Measurements from ENCODE around the gene CYB5A. TPM values are rescaled to one million over a fixed set of nuclear protein-coding genes. Genes with fewer than 3 reads are reported as not detected.

Gene CYB5A
- total and polyA plus RNA-seq, 7 donors = 13.4 to 35.6 (median 27.0) TPM

DNA sequence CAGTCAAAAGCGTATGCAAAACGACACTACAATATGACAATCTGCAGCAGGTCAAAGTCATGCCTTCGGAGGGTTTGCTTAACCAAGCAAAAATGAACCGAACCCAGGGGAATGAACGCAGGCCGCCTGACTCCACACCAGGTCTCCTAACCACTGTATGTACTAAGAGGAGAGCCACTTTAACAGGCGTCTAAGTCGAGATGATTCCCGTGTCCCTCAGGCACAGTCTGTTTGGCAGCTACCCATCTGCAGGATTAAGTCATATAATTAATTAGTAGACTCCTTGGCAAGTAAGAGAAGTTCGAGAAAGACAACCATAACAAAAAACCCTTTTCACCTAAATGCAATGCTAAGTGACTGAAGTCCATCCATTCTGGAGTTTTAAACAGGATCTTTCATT, 15.2 kb downstream of the CYB5A start:
- no peak for ATAC-seq
- H3K4me1 ChIP-seq = peaks cover 12% of the 10 kb centered on the region

DNA sequence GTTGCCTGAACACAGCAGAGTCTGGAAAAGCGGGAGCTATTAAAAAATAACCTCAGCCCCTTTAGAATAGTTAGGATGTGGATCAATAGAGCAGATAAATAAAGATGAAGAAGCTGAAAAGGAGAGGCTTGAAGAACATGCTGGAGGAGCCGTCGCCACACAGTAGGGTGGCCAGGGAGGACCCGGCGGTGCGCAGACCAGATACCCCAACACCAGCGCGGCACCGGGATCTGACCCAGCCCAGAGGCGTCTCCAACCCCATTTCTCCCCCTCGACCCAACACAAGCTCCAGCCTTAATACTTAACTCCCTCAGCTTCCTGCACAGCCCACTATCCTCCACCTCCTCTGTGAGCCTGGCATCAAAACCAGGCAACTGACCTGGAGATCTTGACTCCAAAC, 16.0 kb downstream of the CYB5A start:
- Histone ChIP-seq H3K27me3 (ENCODE audit: insufficient read depth in 3 of 3, low read length in 2 of 3) (no peaks in the 10 kb centered on the region), H3K4me1 (peaks cover 5% of the 10 kb centered on the region), H3K9me3 (no peaks in the 10 kb centered on the region), H3K4me3 (no peak overlapping the region), H3K36me3 (ENCODE audit: insufficient read depth in 1 of 2, low read depth in 1 of 2) (no peaks in the 10 kb centered on the region), H3K27ac (no peak overlapping the region)
- intact Hi-C loops (cut with DNase I) = no loop called here
- WGBS, 3 donors = 87 to 96% (median 93%) methylated on average over 11 of the region's 11 CpGs
- no peak for ATAC-seq
- TF ChIP-seq, protein P1, sequence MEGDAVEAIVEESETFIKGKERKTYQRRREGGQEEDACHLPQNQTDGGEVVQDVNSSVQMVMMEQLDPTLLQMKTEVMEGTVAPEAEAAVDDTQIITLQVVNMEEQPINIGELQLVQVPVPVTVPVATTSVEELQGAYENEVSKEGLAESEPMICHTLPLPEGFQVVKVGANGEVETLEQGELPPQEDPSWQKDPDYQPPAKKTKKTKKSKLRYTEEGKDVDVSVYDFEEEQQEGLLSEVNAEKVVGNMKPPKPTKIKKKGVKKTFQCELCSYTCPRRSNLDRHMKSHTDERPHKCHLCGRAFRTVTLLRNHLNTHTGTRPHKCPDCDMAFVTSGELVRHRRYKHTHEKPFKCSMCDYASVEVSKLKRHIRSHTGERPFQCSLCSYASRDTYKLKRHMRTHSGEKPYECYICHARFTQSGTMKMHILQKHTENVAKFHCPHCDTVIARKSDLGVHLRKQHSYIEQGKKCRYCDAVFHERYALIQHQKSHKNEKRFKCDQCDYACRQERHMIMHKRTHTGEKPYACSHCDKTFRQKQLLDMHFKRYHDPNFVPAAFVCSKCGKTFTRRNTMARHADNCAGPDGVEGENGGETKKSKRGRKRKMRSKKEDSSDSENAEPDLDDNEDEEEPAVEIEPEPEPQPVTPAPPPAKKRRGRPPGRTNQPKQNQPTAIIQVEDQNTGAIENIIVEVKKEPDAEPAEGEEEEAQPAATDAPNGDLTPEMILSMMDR (IDR thresholded peaks at IDR 0.05) = no peak
- no peak for DNase-seq

More for the DNA sequence above, 15.2 kb downstream of the CYB5A start:
- Histone ChIP-seq H3K27me3 (ENCODE audit: insufficient read depth in 3 of 3, low read length in 2 of 3) (no peaks in the 10 kb centered on the region), H3K4me3 (no peak overlapping the region), H3K36me3 (ENCODE audit: insufficient read depth in 1 of 2, low read depth in 1 of 2) (no peaks in the 10 kb centered on the region), H3K9me3 (no peaks in the 10 kb centered on the region), H3K27ac (no peak overlapping the region)
- DNase-seq = no peak
- WGBS, 3 donors = 74 to 82% (median 76%) methylated on average over 10 of the region's 10 CpGs
- intact Hi-C loops (cut with DNase I) = no loop called here
- TF ChIP-seq, protein P1 (IDR thresholded peaks at IDR 0.05) = no peak

DNA sequence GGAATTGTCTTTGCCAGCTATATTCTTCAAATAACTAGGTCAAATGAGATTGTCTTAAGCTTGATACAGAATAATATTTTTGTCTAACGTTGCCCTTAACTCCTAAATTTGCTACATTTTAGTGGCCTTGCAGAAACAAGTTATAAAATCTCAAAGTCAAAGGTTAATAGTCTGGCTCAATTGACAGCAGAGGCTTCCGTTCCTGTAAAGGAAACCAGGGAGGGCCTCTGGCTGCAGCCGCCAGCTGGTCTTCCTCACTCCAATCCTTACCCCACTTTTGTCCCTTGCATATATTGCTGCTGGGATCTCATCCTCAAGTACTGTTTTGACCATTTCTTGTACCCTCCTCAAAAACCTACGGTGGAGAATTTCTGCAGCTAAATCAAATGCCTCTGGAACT, 17.1 kb downstream of the CYB5A start:
- ATAC-seq (no peak), DNase-seq (no peak)
- Histone ChIP-seq H3K4me3 (no peak overlapping the region), H3K27me3 (ENCODE audit: insufficient read depth in 3 of 3, low read length in 2 of 3) (no peaks in the 10 kb centered on the region), H3K4me1 (peaks cover 5% of the 10 kb centered on the region), H3K9me3 (no peaks in the 10 kb centered on the region), H3K36me3 (ENCODE audit: insufficient read depth in 1 of 2, low read depth in 1 of 2) (no peaks in the 10 kb centered on the region), H3K27ac (no peak overlapping the region)
- TF ChIP-seq, protein P1 (IDR thresholded peaks at IDR 0.05) = no peak
- WGBS, 3 donors = 62 to 68% (median 67%) methylated on average over 4 of the region's 4 CpGs
- intact Hi-C loops (cut with DNase I) = no loop called here

DNA sequence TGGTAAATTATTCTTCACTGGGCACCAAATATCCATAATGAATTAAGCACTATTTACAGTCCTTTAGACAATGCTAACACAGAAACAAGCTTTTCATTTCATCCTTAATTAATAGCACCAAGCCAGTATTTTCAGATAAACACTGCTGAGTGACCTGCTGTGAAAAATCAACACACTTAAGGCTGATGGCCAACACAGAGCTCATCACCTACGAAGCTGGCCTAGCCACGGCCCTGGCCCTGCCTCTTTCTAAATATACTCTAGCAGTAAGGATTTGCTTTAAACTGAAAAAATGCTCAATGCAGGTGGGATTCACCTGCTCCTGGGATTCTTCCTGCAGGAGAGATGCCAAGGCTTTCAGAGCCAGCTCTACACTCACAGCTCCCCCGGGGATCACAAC, 18.4 kb downstream of the CYB5A start:
- intact Hi-C loops (cut with DNase I) = no loop called here
- H3K9me3 ChIP-seq = no peaks in the 10 kb centered on the region
- DNase-seq = no peak
- ATAC-seq = no peak
- TF ChIP-seq, protein P1 (IDR thresholded peaks at IDR 0.05) = no peak
- peaks cover 4% of the 10 kb centered on the region for H3K4me1 ChIP-seq
- 67 to 76% (median 73%) methylated on average over 3 of the region's 3 CpGs for WGBS, 3 donors
- H3K27me3 ChIP-seq (ENCODE audit: insufficient read depth in 3 of 3, low read length in 2 of 3) = no peaks in the 10 kb centered on the region
- H3K27ac ChIP-seq = no peak overlapping the region
- no peak overlapping the region for H3K4me3 ChIP-seq
- no peaks in the 10 kb centered on the region for H3K36me3 ChIP-seq (ENCODE audit: insufficient read depth in 1 of 2, low read depth in 1 of 2)

DNA sequence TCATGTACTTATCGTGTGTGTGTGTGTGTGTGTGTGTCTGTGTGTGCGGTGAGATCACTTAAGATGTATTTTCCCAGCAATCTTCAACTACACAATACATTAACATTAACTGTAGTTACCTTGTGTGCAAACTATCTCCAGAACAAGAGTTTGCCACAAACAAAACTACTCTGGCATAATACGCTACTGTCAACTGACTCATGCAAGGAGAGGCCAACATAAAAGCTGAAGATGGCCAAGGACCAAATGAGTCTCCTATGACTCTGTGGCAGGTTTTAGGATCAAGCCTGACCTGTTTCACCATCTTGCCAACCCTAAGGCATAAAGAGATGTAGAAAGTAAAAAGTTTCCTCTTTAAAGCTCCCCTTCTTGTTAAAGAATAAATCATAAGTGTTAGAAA, 20.1 kb downstream of the CYB5A start:
- DNase-seq = no peak
- H3K27ac ChIP-seq = no peak overlapping the region
- H3K4me3 ChIP-seq = no peak overlapping the region
- no peaks in the 10 kb centered on the region for H3K4me1 ChIP-seq
- WGBS, 3 donors = 74 to 85% (median 78%) methylated on average over 3 of the region's 3 CpGs
- peak in 2 of 4 donors; percentile 66 to 76 for ATAC-seq
- TF ChIP-seq, protein P1 (IDR thresholded peaks at IDR 0.05) = no peak
- intact Hi-C loops (cut with DNase I) = no loop called here
- no peaks in the 10 kb centered on the region for H3K9me3 ChIP-seq
- H3K36me3 ChIP-seq (ENCODE audit: insufficient read depth in 1 of 2, low read depth in 1 of 2) = no peaks in the 10 kb centered on the region
- no peaks in the 10 kb centered on the region for H3K27me3 ChIP-seq (ENCODE audit: insufficient read depth in 3 of 3, low read length in 2 of 3)
